H1 (cell line): ENCODE measurements around the gene PIK3R6. TPM values are rescaled to one million over a fixed set of nuclear protein-coding genes. Genes with fewer than 3 reads are reported as not detected.

ENCODE experiments used
- CBX8 ChIP-seq: fragments of 300-800, 300-1000 bp; sonication (generic); IDR thresholded peaks from 2 replicates; pipeline ENCODE4 v1.7.1; 2016; ENCODE audit warnings: low read depth, low read length, borderline replicate concordance
- TEAD4 ChIP-seq: IDR thresholded peaks from 2 replicates; pipeline ENCODE4 v1.6.1; 2012; ENCODE audit warnings: low read depth, low read length, inconsistent platforms, mixed read lengths
- polyA plus RNA-seq, 7 experiments: library from polyadenylated mRNA; depleted of rRNA in 3 of 7; stranded (reverse) in 5 of 7; unstranded in 2 of 7; fragments of >200 nt in 5 of 7; fragments of 200-250 nt in 2 of 7; gene quantifications; 1 replicate in 5 of 7; 2 replicates in 1 of 7; 4 replicates in 1 of 7; pipeline versions ENCODE4 v1.2.1 to v1.2.3, GENCODE V29; 2011 to 2013; ENCODE audit warnings: missing spikeins in 2 of 7, mixed read lengths in 2 of 7
- total RNA-seq: library from RNA; stranded (reverse); fragmentation: NEBNext Ultra II Directional; extraction: Animal tissue kit (Norgen Biotek cat#: 25700); gene quantifications from 2 replicates; pipeline ENCODE4 v1.2.1, GENCODE V29; 2021
- TF ChIP-seq, protein P1 (sequence below): fragments of 300-600 bp; sonication (generic); IDR thresholded peaks from 2 replicates; pipeline ENCODE4 v1.7.1; 2012; ENCODE audit warnings: low read length, moderate library complexity, mild to moderate bottlenecking, inconsistent platforms; ENCODE audit not compliant: insufficient replicate concordance

Gene PIK3R6
- total and polyA plus RNA-seq, 2 of the 8 experiments (the other 6 are each of a cell fraction or from before 2014, with no cell fraction given) = 0.24 to 1.2 TPM

DNA sequence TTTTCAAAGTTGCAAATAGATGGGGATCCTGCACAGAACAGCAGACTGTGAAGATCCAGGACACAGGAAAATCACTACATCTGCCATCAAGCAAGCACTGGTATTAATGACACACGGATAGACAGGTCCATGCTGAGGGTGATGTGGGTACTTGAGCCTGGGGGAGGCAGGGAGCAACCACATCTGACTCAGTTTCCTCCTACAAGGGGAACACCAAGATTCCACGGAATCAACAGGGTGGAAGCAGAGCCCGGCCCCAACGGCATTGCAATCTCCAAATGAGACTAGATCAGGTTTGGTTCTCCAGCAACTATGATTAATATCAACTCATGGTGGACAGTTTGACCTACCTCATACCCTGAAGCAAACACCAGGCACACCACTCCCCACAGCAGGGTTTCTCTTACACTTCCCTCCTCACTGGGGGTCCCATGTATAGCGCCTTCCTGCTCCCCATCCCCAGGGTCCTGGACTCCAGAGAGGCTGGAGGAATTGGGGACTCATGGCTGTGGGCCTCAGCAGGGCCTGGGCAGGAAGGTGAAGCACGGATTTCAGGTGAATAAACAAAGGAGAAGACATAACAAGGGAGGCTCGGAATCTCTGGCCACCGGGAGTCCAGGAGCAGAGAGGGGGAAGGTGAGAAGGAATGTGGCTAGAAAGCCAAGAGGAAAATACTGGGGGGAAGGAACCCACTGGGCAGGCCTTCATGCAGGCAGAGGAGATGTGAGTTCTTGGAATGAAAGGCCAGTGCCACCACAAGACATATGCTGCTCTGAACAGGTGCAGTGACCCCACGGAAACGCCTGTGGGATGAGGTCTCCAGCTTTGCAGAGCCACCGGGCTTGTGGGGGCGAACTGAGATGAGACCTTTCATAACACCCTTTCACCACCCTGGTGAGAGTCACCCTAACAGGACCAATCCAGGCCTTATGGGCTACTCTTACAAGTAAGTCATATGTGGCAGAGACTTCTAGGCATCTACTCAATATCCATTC, 29.5 kb upstream of the PIK3R6 start (continued):
- TF ChIP-seq, protein P1, sequence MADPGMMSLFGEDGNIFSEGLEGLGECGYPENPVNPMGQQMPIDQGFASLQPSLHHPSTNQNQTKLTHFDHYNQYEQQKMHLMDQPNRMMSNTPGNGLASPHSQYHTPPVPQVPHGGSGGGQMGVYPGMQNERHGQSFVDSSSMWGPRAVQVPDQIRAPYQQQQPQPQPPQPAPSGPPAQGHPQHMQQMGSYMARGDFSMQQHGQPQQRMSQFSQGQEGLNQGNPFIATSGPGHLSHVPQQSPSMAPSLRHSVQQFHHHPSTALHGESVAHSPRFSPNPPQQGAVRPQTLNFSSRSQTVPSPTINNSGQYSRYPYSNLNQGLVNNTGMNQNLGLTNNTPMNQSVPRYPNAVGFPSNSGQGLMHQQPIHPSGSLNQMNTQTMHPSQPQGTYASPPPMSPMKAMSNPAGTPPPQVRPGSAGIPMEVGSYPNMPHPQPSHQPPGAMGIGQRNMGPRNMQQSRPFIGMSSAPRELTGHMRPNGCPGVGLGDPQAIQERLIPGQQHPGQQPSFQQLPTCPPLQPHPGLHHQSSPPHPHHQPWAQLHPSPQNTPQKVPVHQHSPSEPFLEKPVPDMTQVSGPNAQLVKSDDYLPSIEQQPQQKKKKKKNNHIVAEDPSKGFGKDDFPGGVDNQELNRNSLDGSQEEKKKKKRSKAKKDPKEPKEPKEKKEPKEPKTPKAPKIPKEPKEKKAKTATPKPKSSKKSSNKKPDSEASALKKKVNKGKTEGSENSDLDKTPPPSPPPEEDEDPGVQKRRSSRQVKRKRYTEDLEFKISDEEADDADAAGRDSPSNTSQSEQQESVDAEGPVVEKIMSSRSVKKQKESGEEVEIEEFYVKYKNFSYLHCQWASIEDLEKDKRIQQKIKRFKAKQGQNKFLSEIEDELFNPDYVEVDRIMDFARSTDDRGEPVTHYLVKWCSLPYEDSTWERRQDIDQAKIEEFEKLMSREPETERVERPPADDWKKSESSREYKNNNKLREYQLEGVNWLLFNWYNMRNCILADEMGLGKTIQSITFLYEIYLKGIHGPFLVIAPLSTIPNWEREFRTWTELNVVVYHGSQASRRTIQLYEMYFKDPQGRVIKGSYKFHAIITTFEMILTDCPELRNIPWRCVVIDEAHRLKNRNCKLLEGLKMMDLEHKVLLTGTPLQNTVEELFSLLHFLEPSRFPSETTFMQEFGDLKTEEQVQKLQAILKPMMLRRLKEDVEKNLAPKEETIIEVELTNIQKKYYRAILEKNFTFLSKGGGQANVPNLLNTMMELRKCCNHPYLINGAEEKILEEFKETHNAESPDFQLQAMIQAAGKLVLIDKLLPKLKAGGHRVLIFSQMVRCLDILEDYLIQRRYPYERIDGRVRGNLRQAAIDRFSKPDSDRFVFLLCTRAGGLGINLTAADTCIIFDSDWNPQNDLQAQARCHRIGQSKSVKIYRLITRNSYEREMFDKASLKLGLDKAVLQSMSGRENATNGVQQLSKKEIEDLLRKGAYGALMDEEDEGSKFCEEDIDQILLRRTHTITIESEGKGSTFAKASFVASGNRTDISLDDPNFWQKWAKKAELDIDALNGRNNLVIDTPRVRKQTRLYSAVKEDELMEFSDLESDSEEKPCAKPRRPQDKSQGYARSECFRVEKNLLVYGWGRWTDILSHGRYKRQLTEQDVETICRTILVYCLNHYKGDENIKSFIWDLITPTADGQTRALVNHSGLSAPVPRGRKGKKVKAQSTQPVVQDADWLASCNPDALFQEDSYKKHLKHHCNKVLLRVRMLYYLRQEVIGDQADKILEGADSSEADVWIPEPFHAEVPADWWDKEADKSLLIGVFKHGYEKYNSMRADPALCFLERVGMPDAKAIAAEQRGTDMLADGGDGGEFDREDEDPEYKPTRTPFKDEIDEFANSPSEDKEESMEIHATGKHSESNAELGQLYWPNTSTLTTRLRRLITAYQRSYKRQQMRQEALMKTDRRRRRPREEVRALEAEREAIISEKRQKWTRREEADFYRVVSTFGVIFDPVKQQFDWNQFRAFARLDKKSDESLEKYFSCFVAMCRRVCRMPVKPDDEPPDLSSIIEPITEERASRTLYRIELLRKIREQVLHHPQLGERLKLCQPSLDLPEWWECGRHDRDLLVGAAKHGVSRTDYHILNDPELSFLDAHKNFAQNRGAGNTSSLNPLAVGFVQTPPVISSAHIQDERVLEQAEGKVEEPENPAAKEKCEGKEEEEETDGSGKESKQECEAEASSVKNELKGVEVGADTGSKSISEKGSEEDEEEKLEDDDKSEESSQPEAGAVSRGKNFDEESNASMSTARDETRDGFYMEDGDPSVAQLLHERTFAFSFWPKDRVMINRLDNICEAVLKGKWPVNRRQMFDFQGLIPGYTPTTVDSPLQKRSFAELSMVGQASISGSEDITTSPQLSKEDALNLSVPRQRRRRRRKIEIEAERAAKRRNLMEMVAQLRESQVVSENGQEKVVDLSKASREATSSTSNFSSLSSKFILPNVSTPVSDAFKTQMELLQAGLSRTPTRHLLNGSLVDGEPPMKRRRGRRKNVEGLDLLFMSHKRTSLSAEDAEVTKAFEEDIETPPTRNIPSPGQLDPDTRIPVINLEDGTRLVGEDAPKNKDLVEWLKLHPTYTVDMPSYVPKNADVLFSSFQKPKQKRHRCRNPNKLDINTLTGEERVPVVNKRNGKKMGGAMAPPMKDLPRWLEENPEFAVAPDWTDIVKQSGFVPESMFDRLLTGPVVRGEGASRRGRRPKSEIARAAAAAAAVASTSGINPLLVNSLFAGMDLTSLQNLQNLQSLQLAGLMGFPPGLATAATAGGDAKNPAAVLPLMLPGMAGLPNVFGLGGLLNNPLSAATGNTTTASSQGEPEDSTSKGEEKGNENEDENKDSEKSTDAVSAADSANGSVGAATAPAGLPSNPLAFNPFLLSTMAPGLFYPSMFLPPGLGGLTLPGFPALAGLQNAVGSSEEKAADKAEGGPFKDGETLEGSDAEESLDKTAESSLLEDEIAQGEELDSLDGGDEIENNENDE = no peak
- TF ChIP-seq CBX8 = no peak
- no peak for TF ChIP-seq TEAD4
- TF ChIP-seq, all 59 proteins: peak for 0
